HCT116 (cell line): ENCODE results near the gene TXLNG. TPM values are rescaled to one million over a fixed set of nuclear protein-coding genes. Genes with fewer than 3 reads are reported as not detected.

ENCODE experiments used
- ATAC-seq: fragments of 200-7000 bp; cut with Tn5 transposase; 2 replicates; pipeline ENCODE4 v1.9.1; 2020; ENCODE audit warnings: mild to moderate bottlenecking, moderate library complexity
- BruUV-seq: library from RNA; stranded (reverse); fragments of 400-500 nt; replicated peaks from 2 replicates; lab custom pipeline; 2021; lab: Mats Ljungman, UMichigan
- CTCF ChIA-PET: fragments of 300-600 bp; sonication (Branson Sonifier 250); formaldehyde crosslinking; loops from one replicate; lab custom pipeline; 2021; ENCODE audit warnings: antibody characterized with exemption; lab: Charles Lee
- POLR2A ChIA-PET: fragments of 300-600, 350-600 bp; sonication (Branson Sonifier 250); formaldehyde crosslinking; loops from one replicate; lab custom pipeline; 2021; ENCODE audit warnings: antibody characterized with exemption; lab: Charles Lee
- RAD21 ChIA-PET, 2 experiments: fragments of 300-600 bp; sonication (Branson Sonifier 250); formaldehyde crosslinking; loops; one replicate each; lab custom pipeline; 2023; ENCODE audit warnings: low total read pairs in 2 of 2; ENCODE audit not compliant: uncharacterized antibody in 2 of 2, unreplicated experiment in 2 of 2, low non-redundant PET in 1 of 2; lab: Charles Lee
- DNase-seq: peaks from one replicate; pipeline ENCODE4 v3.0.0-alpha.2; 2010; ENCODE audit warnings: low read depth, low spot score
- H2AFZ ChIP-seq: fragments of 200-600 bp; shearing (Covaris generic), sonication (generic); 2 replicates; pipeline ENCODE4 v1.6.1; 2017; ENCODE audit warnings: low read depth, mixed run types, mixed read lengths, antibody characterized with exemption, low read length; ENCODE audit not compliant: poor library complexity, severe bottlenecking
- H3K27ac ChIP-seq: 2 replicates; pipeline ENCODE4 v1.5.1; 2012; ENCODE audit warnings: low read depth, low read length
- H3K27me3 ChIP-seq: fragments of 200-600 bp; sonication (generic); 2 replicates; pipeline ENCODE4 v1.6.1; 2016; ENCODE audit warnings: mixed run types, low read length, mixed read lengths; ENCODE audit not compliant: insufficient read depth
- H3K36me3 ChIP-seq, 2 experiments: fragments of 200-500 bp in 1 of 2; fragments of 200-600 bp in 1 of 2; sonication (Bioruptor generic) in 1 of 2; sonication (generic) in 1 of 2; 2 replicates each; pipeline versions ENCODE4 v1.5.1 to v1.6.1; 2014 to 2016; ENCODE audit warnings: low read length in 2 of 2, inconsistent platforms in 1 of 2, mixed read lengths in 1 of 2, mixed run types in 1 of 2; ENCODE audit not compliant: insufficient read depth in 2 of 2, control insufficient read depth in 1 of 2
- H3K4me1 ChIP-seq, 2 experiments: fragments of 200-600 bp in 1 of 2; sonication (generic) in 1 of 2; 2 replicates each; pipeline versions ENCODE4 v1.5.1 to v1.6.1; 2012 to 2017; ENCODE audit warnings: low read length in 2 of 2, inconsistent platforms in 1 of 2, mild to moderate bottlenecking in 1 of 2, mixed read lengths in 1 of 2, mixed run types in 1 of 2, moderate library complexity in 1 of 2; ENCODE audit not compliant: insufficient read depth in 2 of 2, control insufficient read depth in 1 of 2
- H3K4me2 ChIP-seq: fragments of 200-600 bp; sonication (generic); 2 replicates; pipeline ENCODE4 v1.6.1; 2017; ENCODE audit warnings: mixed run types, low read length, mixed read lengths
- H3K4me3 ChIP-seq, 2 experiments: fragments of 200-600 bp in 1 of 2; sonication (generic) in 1 of 2; replicated peaks in 1 of 2; 2 replicates each; pipeline ENCODE4 v1.5.1; 2011 to 2016; ENCODE audit warnings: low read length in 2 of 2, control low read depth in 1 of 2, low read depth in 1 of 2, mild to moderate bottlenecking in 1 of 2, mixed read lengths in 1 of 2, mixed run types in 1 of 2
- H3K79me2 ChIP-seq: fragments of 200-600 bp; sonication (generic); 2 replicates; pipeline ENCODE4 v1.6.1; 2017; ENCODE audit warnings: mild to moderate bottlenecking, mixed run types, low read length, moderate library complexity, mixed read lengths; ENCODE audit not compliant: insufficient read depth
- H3K9ac ChIP-seq: fragments of 200-600 bp; sonication (generic); 2 replicates; pipeline ENCODE4 v1.6.1; 2016; ENCODE audit warnings: low read length, mixed read lengths
- H3K9me2 ChIP-seq: fragments of 200-600 bp; sonication (generic), shearing (Covaris generic); 2 replicates; pipeline ENCODE4 v1.6.1; 2017; ENCODE audit warnings: mixed run types, mild to moderate bottlenecking, moderate library complexity; ENCODE audit not compliant: insufficient read depth
- H3K9me3 ChIP-seq, 2 experiments: fragments of 200-500 bp in 1 of 2; fragments of 200-600 bp in 1 of 2; sonication (Bioruptor generic) in 1 of 2; sonication (generic) in 1 of 2; 2 replicates each; pipeline ENCODE4 v1.6.1; 2014 to 2017; ENCODE audit warnings: low read length in 2 of 2, mixed read lengths in 2 of 2, inconsistent platforms in 1 of 2, low read depth in 1 of 2, mild to moderate bottlenecking in 1 of 2, mixed run types in 1 of 2, moderate library complexity in 1 of 2; ENCODE audit not compliant: control insufficient read depth in 1 of 2, insufficient read depth in 1 of 2
- H4K20me1 ChIP-seq: fragments of 200-600 bp; sonication (generic), shearing (Covaris generic); 2 replicates; pipeline ENCODE4 v1.6.1; 2017; ENCODE audit warnings: mixed run types, mild to moderate bottlenecking, moderate library complexity; ENCODE audit not compliant: insufficient read depth
- ATF3 ChIP-seq: IDR thresholded peaks from 2 replicates; pipeline ENCODE4 v1.6.1; 2012
- CBX3 ChIP-seq: IDR thresholded peaks from 2 replicates; pipeline ENCODE4 v1.6.1; 2012; ENCODE audit warnings: low read depth
- CEBPB ChIP-seq: IDR thresholded peaks from 2 replicates; pipeline ENCODE4 v1.6.1; 2012; ENCODE audit warnings: low read depth
- CTCF ChIP-seq, 3 experiments: fragments of 200-600 bp in 1 of 3; sonication (generic) in 1 of 3; IDR thresholded peaks in 2 of 3; conservative IDR thresholded peaks in 1 of 3; 2 replicates each; pipeline ENCODE4 v1.5.1; 2012 to 2017; ENCODE audit warnings: low read depth in 2 of 3, low read length in 2 of 3, antibody characterized with exemption in 1 of 3, borderline replicate concordance in 1 of 3, control low read depth in 1 of 3, mild to moderate bottlenecking in 1 of 3, mixed read lengths in 1 of 3, mixed run types in 1 of 3, moderate library complexity in 1 of 3; ENCODE audit not compliant: insufficient read depth in 1 of 3
- EGR1 ChIP-seq: IDR thresholded peaks from 2 replicates; pipeline ENCODE4 v1.6.1; 2012; ENCODE audit warnings: low read depth
- ELF1 ChIP-seq: IDR thresholded peaks from 2 replicates; pipeline ENCODE4 v1.6.1; 2012; ENCODE audit warnings: low read depth, borderline replicate concordance
- EZH2 ChIP-seq: fragments of 200-600 bp; sonication (generic); IDR thresholded peaks from 2 replicates; pipeline ENCODE4 v1.6.1; 2017; ENCODE audit warnings: antibody characterized with exemption, mixed run types
- FOSL1 ChIP-seq: IDR thresholded peaks from 2 replicates; pipeline ENCODE4 v1.6.1; 2012; ENCODE audit warnings: low read depth
- JUND ChIP-seq: IDR thresholded peaks from 2 replicates; pipeline ENCODE4 v1.6.1; 2012
- POLR2AphosphoS5 ChIP-seq: IDR thresholded peaks from 2 replicates; pipeline ENCODE4 v1.6.1; 2011; ENCODE audit warnings: mild to moderate bottlenecking, low read depth, low read length, moderate library complexity
- RAD21 ChIP-seq: IDR thresholded peaks from 2 replicates; pipeline ENCODE4 v1.6.1; 2012; ENCODE audit warnings: low read depth, mild to moderate bottlenecking
- SIN3A ChIP-seq: IDR thresholded peaks from 2 replicates; pipeline ENCODE4 v1.6.1; 2012; ENCODE audit warnings: low read depth
- SP1 ChIP-seq: IDR thresholded peaks from 2 replicates; pipeline ENCODE4 v1.6.1; 2012; ENCODE audit warnings: low read depth
- SRF ChIP-seq: IDR thresholded peaks from 2 replicates; pipeline ENCODE4 v1.6.1; 2012; ENCODE audit warnings: low read depth
- TCF7L2 ChIP-seq: IDR thresholded peaks from 2 replicates; pipeline ENCODE4 v1.7.0; 2011; ENCODE audit warnings: borderline replicate concordance, inconsistent platforms; ENCODE audit not compliant: insufficient read depth, insufficient read length; ENCODE audit errors: extremely low read depth
- ZBTB33 ChIP-seq: IDR thresholded peaks from 2 replicates; pipeline ENCODE4 v1.6.1; 2011; ENCODE audit warnings: mild to moderate bottlenecking, low read length, moderate library complexity; ENCODE audit not compliant: insufficient replicate concordance; ENCODE audit errors: extremely low read depth
- ZNF274 ChIP-seq: fragments of 200-500 bp; sonication (Bioruptor generic); IDR thresholded peaks from 2 replicates; pipeline ENCODE4 v1.6.1; 2014; ENCODE audit warnings: mild to moderate bottlenecking, low read depth, low read length, inconsistent platforms
- intact Hi-C: fragments of 100-400 bp; cut with micrococcal nuclease; formaldehyde crosslinking; loops from 2 replicates; pipeline ENCODE4 v1.10.0; 2022
- total RNA-seq: library from RNA; stranded (reverse); gene quantifications from one replicate; pipeline ENCODE4 v1.2.1, GENCODE V29; 2021; ENCODE audit not compliant: unreplicated experiment

TXLNG gene
- total RNA-seq, 1 experiment from 2014 or later, result 22.9 TPM

- DNase-seq (no peak), ATAC-seq (no peak)
- Histone ChIP-seq H3K4me3 (peak overlapping the region; percentile 66 to 74), H4K20me1 (no peaks in the 10 kb centered on the region), H3K27me3 (no peaks in the 10 kb centered on the region), H3K4me2 (peak overlapping the region; percentile 70), H3K9ac (peak overlapping the region; percentile 82), H3K36me3 (peaks cover 2 to 20% of the 10 kb centered on the region in 2 experiments; a peak in 2 of 4 replicates), H3K79me2 (peaks cover 54% of the 10 kb centered on the region), H3K9me2 (no peaks in the 10 kb centered on the region), H2AFZ (no peak overlapping the region), H3K27ac (peak overlapping the region; percentile 85; the same call in 1 of the 2 replicates), H3K4me1 (peaks cover 2 to 15% of the 10 kb centered on the region in 2 experiments; a peak in 3 of 4 replicates), H3K9me3 (no peaks in the 10 kb centered on the region)
- ChIA-PET CTCF (no interaction called here), POLR2A (no interaction called here), RAD21 (no interaction called here)
- TF ChIP-seq SRF (no peak), ELF1 (no peak), CTCF (IDR thresholded peaks at IDR 0.05 in 2 of 3, conservative IDR thresholded peaks at IDR 0.05 in 1 of 3; ENCODE audit: borderline replicate concordance in 1 of 3, insufficient read depth in 1 of 3, low read depth in 2 of 3, low read length in 2 of 3) (no peak), SP1 (no peak), TCF7L2 (no peak), FOSL1 (no peak), EGR1 (no peak), JUND (no peak), CEBPB (no peak), EZH2 (no peak), RAD21 (no peak), ZBTB33 (no peak), ZNF274 (no peak), CBX3 (no peak), ATF3 (no peak), SIN3A (no peak), POLR2AphosphoS5 (no peak)
- no TSS peak for BruUV-seq
- intact Hi-C loops, result no loop called here
Measured at GRCh38 chrX:16868920-16869319, 82.7 kb downstream of the TXLNG start.
